ENCODE results near the gene CDON.
A peak's percentile ranks its signal among the peaks of the same experiment; 100 is the strongest.
"Not testable (repeated sequence)": the region's sequence is repeated elsewhere in the genome, so short reads cannot be mapped to it uniquely, and the experiment has no call there.

The CDON gene

GRCh38 chr11:125990244-125990643, 72.4 kb downstream of the CDON start:
- DNase-seq: peak in 2 of 3 experiments; percentile 29 to 94

GRCh38 chr11:125987066-125987641, 75.5 kb downstream of the CDON start:
- no peak for DNase-seq

GRCh38 chr11:125985956-125986355, 76.7 kb downstream of the CDON start:
- DNase-seq: not testable (repeated sequence)

GRCh38 chr11:125982348-125982730, 80.3 kb downstream of the CDON start:
- no peak for DNase-seq

GRCh38 chr11:125980436-125980835, 82.2 kb downstream of the CDON start:
- no peak for DNase-seq

- DNase-seq: no peak
Measured at GRCh38 chr11:125979511-125979910, 83.2 kb downstream of the CDON start.

- DNase-seq: no peak
Measured at GRCh38 chr11:125978778-125979407, 83.8 kb downstream of the CDON start.

- DNase-seq: no peak
Measured at GRCh38 chr11:125978181-125978716, 84.4 kb downstream of the CDON start.

GRCh38 chr11:125977333-125977732, 85.3 kb downstream of the CDON start:
- no peak for DNase-seq

- no peak for DNase-seq
Measured at GRCh38 chr11:125976156-125976555, 86.5 kb downstream of the CDON start.

GRCh38 chr11:125975634-125976033, 87.0 kb downstream of the CDON start:
- no peak for DNase-seq

- no peak for DNase-seq
Measured at GRCh38 chr11:125974284-125974683, 88.4 kb downstream of the CDON start.

GRCh38 chr11:125971618-125972017, 91.0 kb downstream of the CDON start:
- DNase-seq: no peak

- no peak for DNase-seq
Measured at GRCh38 chr11:125968354-125968753, 94.3 kb downstream of the CDON start.

- DNase-seq: no peak
Measured at GRCh38 chr11:125967515-125967914, 95.2 kb downstream of the CDON start.

GRCh38 chr11:125960771-125961170, 101.9 kb downstream of the CDON start:
- no peak for DNase-seq

GRCh38 chr11:125959931-125960330, 102.7 kb downstream of the CDON start:
- DNase-seq: no peak

- no peak for DNase-seq
Measured at GRCh38 chr11:125959511-125959910, 103.2 kb downstream of the CDON start.

GRCh38 chr11:125958872-125959400, 103.7 kb downstream of the CDON start:
- DNase-seq: no peak

- DNase-seq: no peak
Measured at GRCh38 chr11:125957618-125958332, 104.9 kb downstream of the CDON start.

- DNase-seq: no peak
Measured at GRCh38 chr11:125956391-125957134, 106.1 kb downstream of the CDON start.

- DNase-seq: no peak
Measured at GRCh38 chr11:125955856-125956255, 106.8 kb downstream of the CDON start.
